Upper lobe of left lung (tissue), 4 donors: ENCODE results near the gene ALKBH5.

Experiments
- CTCF ChIP-seq, 6 experiments: fragments of 450-650 bp in 4 of 6; fragments of 200-600 bp in 2 of 6; sonication (generic) in 2 of 6; IDR thresholded peaks; one replicate each; pipeline ENCODE4 v1.5.1; 2016 to 2019; ENCODE audit warnings: antibody characterized with exemption in 6 of 6
- POLR2AphosphoS5 ChIP-seq, 2 donors: sonication (generic); formaldehyde crosslinking; IDR thresholded peaks; one replicate each; pipeline ENCODE4 v1.5.1; 2017; ENCODE audit warnings: antibody characterized with exemption in 2 of 2

DNA sequence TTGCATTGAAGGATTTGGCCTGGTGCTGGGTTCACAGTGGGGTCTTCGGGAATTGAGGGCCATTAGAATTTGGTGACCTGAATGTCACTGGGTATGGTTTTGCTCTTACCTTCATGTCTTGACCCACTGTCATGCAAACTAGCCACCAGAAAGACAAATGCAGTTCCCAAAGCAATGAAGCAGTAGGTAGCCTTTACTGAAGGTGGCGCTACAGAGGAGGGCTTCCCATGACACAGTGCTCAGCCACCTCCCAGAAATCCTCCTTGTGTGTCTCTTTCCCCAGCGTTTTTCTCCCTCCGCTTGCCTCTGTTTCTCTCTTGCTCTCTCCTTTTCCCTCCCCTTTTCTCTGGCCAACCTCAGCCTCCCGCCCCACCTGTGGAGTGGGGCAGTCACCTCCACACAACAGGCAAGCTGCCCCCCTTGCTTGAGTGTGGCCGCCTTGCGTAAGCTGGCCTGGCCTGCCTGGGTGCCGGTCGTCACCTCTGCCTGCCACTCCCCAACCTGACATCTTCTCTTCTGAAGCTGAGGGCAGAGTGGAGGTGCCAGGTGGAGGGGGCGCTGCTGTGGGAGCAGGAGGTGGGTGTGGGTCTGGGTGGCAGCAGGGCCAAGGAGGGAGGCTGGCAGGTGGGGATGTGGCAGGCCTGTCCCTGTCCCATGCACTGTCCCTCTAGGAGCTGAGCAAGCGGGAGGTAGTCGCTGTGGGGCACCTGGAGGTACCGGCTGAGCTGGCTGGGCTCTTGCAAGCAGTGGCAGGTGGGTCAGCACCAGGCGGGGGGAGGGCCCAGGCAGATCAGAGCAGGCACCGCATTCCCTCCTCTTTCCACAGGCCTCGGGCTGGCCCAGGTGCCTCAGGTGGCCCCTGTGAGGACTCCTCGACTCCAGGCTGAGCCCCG lies 40.3 kb upstream of the ALKBH5 start:
- peak in 3 of 6 experiments; percentile 6 to 45 (median 36) for TF ChIP-seq CTCF (IDR thresholded peaks at IDR 0.05)
- TF ChIP-seq POLR2AphosphoS5 (IDR thresholded peaks at IDR 0.05), result no peak
